ENCODE measurements around the gene AMOTL1.
"Not testable (repeated sequence)": the region's sequence is repeated elsewhere in the genome, so short reads cannot be mapped to it uniquely, and the experiment has no call there.

- TF ChIP-seq EZH2 (IDR thresholded peaks at IDR 0.05; ENCODE audit: borderline replicate concordance, low read length); CTCF (conservative IDR thresholded peaks at IDR 0.05 in 1 of 2, IDR thresholded peaks at IDR 0.05 in 1 of 2; ENCODE audit: extremely low read depth in 1 of 2, insufficient read depth in 1 of 2, low read depth in 1 of 2, low read length in 2 of 2): not testable (repeated sequence)
Observed at GRCh38 chr11:94913718-94914394, 145.7 kb downstream of the AMOTL1 start.
